ENCODE measurements around the gene OSTF1.

- TF ChIP-seq POLR2AphosphoS5 (IDR thresholded peaks at IDR 0.05; ENCODE audit: insufficient read depth, low read depth, low read length) (peak; percentile 28), POLR2A (IDR thresholded peaks at IDR 0.05; ENCODE audit: low read depth, low read length) (no peak), EZH2 (IDR thresholded peaks at IDR 0.05; ENCODE audit: borderline replicate concordance, low read depth, low read length, severe bottlenecking) (no peak), FOS (IDR thresholded peaks at IDR 0.05; ENCODE audit: borderline replicate concordance, insufficient read depth, low read length) (peak; percentile 82)
- TF ChIP-seq, protein P1, sequence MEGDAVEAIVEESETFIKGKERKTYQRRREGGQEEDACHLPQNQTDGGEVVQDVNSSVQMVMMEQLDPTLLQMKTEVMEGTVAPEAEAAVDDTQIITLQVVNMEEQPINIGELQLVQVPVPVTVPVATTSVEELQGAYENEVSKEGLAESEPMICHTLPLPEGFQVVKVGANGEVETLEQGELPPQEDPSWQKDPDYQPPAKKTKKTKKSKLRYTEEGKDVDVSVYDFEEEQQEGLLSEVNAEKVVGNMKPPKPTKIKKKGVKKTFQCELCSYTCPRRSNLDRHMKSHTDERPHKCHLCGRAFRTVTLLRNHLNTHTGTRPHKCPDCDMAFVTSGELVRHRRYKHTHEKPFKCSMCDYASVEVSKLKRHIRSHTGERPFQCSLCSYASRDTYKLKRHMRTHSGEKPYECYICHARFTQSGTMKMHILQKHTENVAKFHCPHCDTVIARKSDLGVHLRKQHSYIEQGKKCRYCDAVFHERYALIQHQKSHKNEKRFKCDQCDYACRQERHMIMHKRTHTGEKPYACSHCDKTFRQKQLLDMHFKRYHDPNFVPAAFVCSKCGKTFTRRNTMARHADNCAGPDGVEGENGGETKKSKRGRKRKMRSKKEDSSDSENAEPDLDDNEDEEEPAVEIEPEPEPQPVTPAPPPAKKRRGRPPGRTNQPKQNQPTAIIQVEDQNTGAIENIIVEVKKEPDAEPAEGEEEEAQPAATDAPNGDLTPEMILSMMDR (IDR thresholded peaks at IDR 0.05; ENCODE audit: extremely low read depth in 1 of 2, insufficient read depth in 1 of 2, low read depth in 1 of 2, low read length in 2 of 2): no peak
- TF ChIP-seq, protein P2, sequence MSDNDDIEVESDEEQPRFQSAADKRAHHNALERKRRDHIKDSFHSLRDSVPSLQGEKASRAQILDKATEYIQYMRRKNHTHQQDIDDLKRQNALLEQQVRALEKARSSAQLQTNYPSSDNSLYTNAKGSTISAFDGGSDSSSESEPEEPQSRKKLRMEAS (IDR thresholded peaks at IDR 0.05; ENCODE audit: insufficient read depth, insufficient read length): no peak
Observed at GRCh38 chr9:75169623-75170022, 81.3 kb downstream of the OSTF1 start.
